ENCODE results near the gene GTPBP10. TPM values are rescaled to one million over a fixed set of nuclear protein-coding genes. Genes with fewer than 3 reads are reported as not detected.

GTPBP10 gene
- total and polyA plus RNA-seq, 9 of the 15 experiments (the other 6 are each of a cell fraction or from before 2014, with no cell fraction given): 34.6 to 89.8 (median 76.4) TPM

- in situ Hi-C loops (cut with MboI): no loop called here
- ATAC-seq: no peak
- no peak for DNase-seq (ENCODE audit: extremely low read depth in 1 of 4, low spot score in 3 of 4)
- 79% methylated on average over 4 of the region's 4 CpGs for WGBS (ENCODE audit: insufficient coverage, low coverage, missing lambda C conversion rate)
- H3K27me3 ChIP-seq (ENCODE audit: control insufficient read depth in 2 of 2, insufficient read depth in 2 of 2, low read length in 2 of 2): no peaks in the 10 kb centered on the region
- no peaks in the 10 kb centered on the region for H3K36me3 ChIP-seq (ENCODE audit: control insufficient read depth, insufficient read depth, low read length)
- CTCF ChIA-PET (ENCODE audit: low intra/inter-chr PET ratio): no interaction called here
- no peaks in the 10 kb centered on the region for H3K79me2 ChIP-seq (ENCODE audit: control insufficient read depth, insufficient read depth, low read length)
- no peak overlapping the region for H3K9ac ChIP-seq (ENCODE audit: insufficient read depth in 1 of 2, low read depth in 2 of 2, low read length in 2 of 2)
- POLR2A ChIA-PET: no interaction called here
- BruUV-seq (replicated peaks): no TSS peak
- no peaks in the 10 kb centered on the region for H4K20me1 ChIP-seq (replicated peaks; ENCODE audit: control insufficient read depth, insufficient read depth, low read length)
- H3K27ac ChIP-seq (ENCODE audit: extremely low read depth, low read depth, low read length): no peak overlapping the region
- H3K4me1 ChIP-seq (replicated peaks in 1 of 2; ENCODE audit: control insufficient read depth in 2 of 2, insufficient read depth in 2 of 2, low read length in 2 of 2): no peaks in the 10 kb centered on the region
- no peak for FAIRE-seq
- H3K9me1 ChIP-seq (ENCODE audit: control insufficient read depth, insufficient read depth, low read length): no peaks in the 10 kb centered on the region
- H3K4me2 ChIP-seq (ENCODE audit: insufficient read depth, low read length): no peak overlapping the region
- TF ChIP-seq GATA2 (CRISPR knock-in tag; IDR thresholded peaks at IDR 0.05) (no peak), U2AF2 (optimal IDR thresholded peaks at IDR 0.05; ENCODE audit: low read depth, low read length) (no peak), ZNF512 (tag; IDR thresholded peaks at IDR 0.05) (no peak)
- TF ChIP-seq, protein P1, sequence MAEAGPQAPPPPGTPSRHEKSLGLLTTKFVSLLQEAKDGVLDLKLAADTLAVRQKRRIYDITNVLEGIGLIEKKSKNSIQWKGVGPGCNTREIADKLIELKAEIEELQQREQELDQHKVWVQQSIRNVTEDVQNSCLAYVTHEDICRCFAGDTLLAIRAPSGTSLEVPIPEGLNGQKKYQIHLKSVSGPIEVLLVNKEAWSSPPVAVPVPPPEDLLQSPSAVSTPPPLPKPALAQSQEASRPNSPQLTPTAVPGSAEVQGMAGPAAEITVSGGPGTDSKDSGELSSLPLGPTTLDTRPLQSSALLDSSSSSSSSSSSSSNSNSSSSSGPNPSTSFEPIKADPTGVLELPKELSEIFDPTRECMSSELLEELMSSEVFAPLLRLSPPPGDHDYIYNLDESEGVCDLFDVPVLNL (CRISPR knock-in tag; IDR thresholded peaks at IDR 0.05; ENCODE audit: low read depth): no peak
- peaks cover 5% of the 10 kb centered on the region; the same call in 1 of the 2 replicates for H3K9me3 ChIP-seq (replicated peaks; ENCODE audit: control insufficient read depth, insufficient read depth, low read depth, low read length)
- intact Hi-C loops (cut with micrococcal nuclease): no loop called here
- no peak overlapping the region for H2AFZ ChIP-seq (ENCODE audit: low read depth, low read length)
- H3K4me3 ChIP-seq: no peak overlapping the region
Measured at GRCh38 chr7:90396420-90396819, 49.9 kb downstream of the GTPBP10 start.
